NCI-H446 (cell line): ENCODE measurements around the gene ZNF384.

Experiments
- DNase-seq, 2 experiments: peaks; one replicate each; lab custom pipeline; 2025; lab: John Stamatoyannopoulos, UW

The ZNF384 gene

GRCh38 chr12:6620885-6621274 lies 68.3 kb downstream of the ZNF384 start:
- no peak for DNase-seq

GRCh38 chr12:6620137-6620884 lies 68.9 kb downstream of the ZNF384 start:
- no peak for DNase-seq

GRCh38 chr12:6618483-6619225 lies 70.5 kb downstream of the ZNF384 start:
- DNase-seq = no peak
